GM12878 (cell line): ENCODE measurements around the gene THRA. TPM values are rescaled to one million over a fixed set of nuclear protein-coding genes. Genes with fewer than 3 reads are reported as not detected.

Experiments used
- ATF7 ChIP-seq: fragments of 450-650 bp; IDR thresholded peaks from 2 replicates; pipeline ENCODE4 v1.6.1; 2016; ENCODE audit warnings: low read depth, mild to moderate bottlenecking
- BCL11A ChIP-seq: IDR thresholded peaks from 2 replicates; pipeline ENCODE4 v1.6.1; 2011; ENCODE audit warnings: low read depth, low read length
- DPF2 ChIP-seq: fragments of 450-650 bp; IDR thresholded peaks from 2 replicates; pipeline ENCODE4 v1.6.1; 2017; ENCODE audit warnings: mild to moderate bottlenecking
- FOXK2 ChIP-seq: fragments of 450-650 bp; IDR thresholded peaks from 2 replicates; pipeline ENCODE4 v1.6.1; 2017; ENCODE audit warnings: mild to moderate bottlenecking, moderate library complexity
- NR2F1 ChIP-seq: fragments of 450-650 bp; conservative IDR thresholded peaks from 2 replicates; pipeline ENCODE4 v1.6.1; 2017; ENCODE audit warnings: mild to moderate bottlenecking
- PRDM15 ChIP-seq: fragments of 450-650 bp; formaldehyde crosslinking; IDR thresholded peaks from 2 replicates; pipeline ENCODE4 v1.4.0; 2020; ENCODE audit warnings: mild to moderate bottlenecking, moderate library complexity
- SMAD1 ChIP-seq: fragments of 450-650 bp; IDR thresholded peaks from 2 replicates; pipeline ENCODE4 v1.6.1; 2018; ENCODE audit warnings: mild to moderate bottlenecking, low read depth; ENCODE audit not compliant: partially characterized antibody
- SREBF1 ChIP-seq: IDR thresholded peaks from 2 replicates; pipeline ENCODE4 v1.6.1; 2012; ENCODE audit warnings: mild to moderate bottlenecking, low read length
- SRF ChIP-seq, 2 experiments: IDR thresholded peaks; 2 replicates each; pipeline ENCODE4 v1.6.1; 2011; ENCODE audit warnings: low read depth in 2 of 2, low read length in 2 of 2, mild to moderate bottlenecking in 1 of 2, moderate library complexity in 1 of 2
- SUZ12 ChIP-seq: fragments of 200-600 bp; sonication (generic); IDR thresholded peaks from one replicate; pipeline ENCODE4 v1.6.1; 2018; ENCODE audit warnings: antibody characterized with exemption, mild to moderate bottlenecking; ENCODE audit not compliant: unreplicated experiment
- TCF7 ChIP-seq: IDR thresholded peaks from 2 replicates; pipeline ENCODE4 v1.6.1; 2014; ENCODE audit warnings: antibody characterized with exemption, borderline replicate concordance
- ZNF217 ChIP-seq: fragments of 450-650 bp; IDR thresholded peaks from 2 replicates; pipeline ENCODE4 v1.6.1; 2017; ENCODE audit warnings: antibody characterized with exemption, mild to moderate bottlenecking
- ZNF24 ChIP-seq: fragments of 450-650 bp; IDR thresholded peaks from 2 replicates; pipeline ENCODE4 v1.6.1; 2017; ENCODE audit warnings: antibody characterized with exemption, mild to moderate bottlenecking
- ZNF592 ChIP-seq: fragments of 450-650 bp; IDR thresholded peaks from 2 replicates; pipeline ENCODE4 v1.6.1; 2017; ENCODE audit warnings: mild to moderate bottlenecking, moderate library complexity
- polyA plus RNA-seq, 11 experiments: library from polyadenylated mRNA; depleted of rRNA in 4 of 11; unstranded in 6 of 11; stranded (reverse) in 5 of 11; fragments of >200 nt; fragmentation: Nextera tagmentation in 4 of 11; fragmentation: Illumina TruSeq in 1 of 11; extraction: Ambion mirVana in 4 of 11; extraction: Trizol in 1 of 11; gene quantifications; 1 replicate in 1 of 11; 2 replicates in 10 of 11; pipeline versions ENCODE4 v1.2.1 to v1.2.3, GENCODE V29; 2011 to 2016; ENCODE audit warnings: inconsistent platforms in 2 of 11, missing spikeins in 2 of 11, low read depth in 1 of 11
- total RNA-seq, 4 experiments: library from RNA; depleted of rRNA in 3 of 4; stranded (reverse); fragments of >200 nt in 3 of 4; fragmentation: Illumina TruSeq in 1 of 4; extraction: Trizol in 1 of 4; gene quantifications; 2 replicates each; pipeline versions ENCODE4 v1.2.1 to v1.2.3, GENCODE V29; 2013 to 2021
- TF ChIP-seq, protein P1 (sequence below): fragments of 450-650 bp; formaldehyde crosslinking; IDR thresholded peaks from 2 replicates; pipeline ENCODE4 v1.4.0; 2022; ENCODE audit warnings: mild to moderate bottlenecking, moderate library complexity
- TF ChIP-seq, protein P2 (sequence below): IDR thresholded peaks from 2 replicates; pipeline ENCODE4 v1.6.1; 2011; ENCODE audit warnings: borderline replicate concordance, low read depth, mild to moderate bottlenecking, moderate library complexity, low read length; ENCODE audit not compliant: insufficient read depth, poor library complexity, severe bottlenecking

THRA gene
- total and polyA plus RNA-seq, 10 of the 15 experiments (the other 5 are each of a cell fraction or from before 2014, with no cell fraction given): 0.03 to 2.0 (median 0.64) TPM

- TF ChIP-seq ZNF592 (no peak), ZNF24 (no peak), BCL11A (no peak), SMAD1 (peak; percentile 45), ZNF217 (no peak), TCF7 (no peak), NR2F1 (peak; percentile 68), ATF7 (peak; percentile 79), PRDM15 (CRISPR knock-in tag) (no peak), SUZ12 (no peak), SREBF1 (no peak), FOXK2 (no peak), SRF (IDR thresholded peaks at IDR 0.05; ENCODE audit: low read depth in 2 of 2, low read length in 2 of 2) (no peak), DPF2 (no peak; the same call in 1 of the 2 replicates)
- TF ChIP-seq, protein P1, sequence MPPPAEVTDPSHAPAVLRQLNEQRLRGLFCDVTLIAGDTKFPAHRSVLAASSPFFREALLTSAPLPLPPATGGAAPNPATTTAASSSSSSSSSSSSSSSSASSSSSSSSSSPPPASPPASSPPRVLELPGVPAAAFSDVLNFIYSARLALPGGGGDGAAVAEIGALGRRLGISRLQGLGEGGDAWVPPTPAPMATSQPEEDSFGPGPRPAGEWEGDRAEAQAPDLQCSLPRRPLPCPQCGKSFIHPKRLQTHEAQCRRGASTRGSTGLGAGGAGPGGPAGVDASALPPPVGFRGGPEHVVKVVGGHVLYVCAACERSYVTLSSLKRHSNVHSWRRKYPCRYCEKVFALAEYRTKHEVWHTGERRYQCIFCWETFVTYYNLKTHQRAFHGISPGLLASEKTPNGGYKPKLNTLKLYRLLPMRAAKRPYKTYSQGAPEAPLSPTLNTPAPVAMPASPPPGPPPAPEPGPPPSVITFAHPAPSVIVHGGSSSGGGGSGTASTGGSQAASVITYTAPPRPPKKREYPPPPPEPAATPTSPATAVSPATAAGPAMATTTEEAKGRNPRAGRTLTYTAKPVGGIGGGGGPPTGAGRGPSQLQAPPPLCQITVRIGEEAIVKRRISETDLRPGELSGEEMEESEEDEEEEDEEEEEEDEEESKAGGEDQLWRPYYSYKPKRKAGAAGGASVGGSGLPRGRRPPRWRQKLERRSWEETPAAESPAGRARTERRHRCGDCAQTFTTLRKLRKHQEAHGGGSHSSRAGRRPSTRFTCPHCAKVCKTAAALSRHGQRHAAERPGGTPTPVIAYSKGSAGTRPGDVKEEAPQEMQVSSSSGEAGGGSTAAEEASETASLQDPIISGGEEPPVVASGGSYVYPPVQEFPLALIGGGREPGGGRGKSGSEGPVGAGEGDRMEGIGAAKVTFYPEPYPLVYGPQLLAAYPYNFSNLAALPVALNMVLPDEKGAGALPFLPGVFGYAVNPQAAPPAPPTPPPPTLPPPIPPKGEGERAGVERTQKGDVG (CRISPR knock-in tag): no peak
- TF ChIP-seq, protein P2, sequence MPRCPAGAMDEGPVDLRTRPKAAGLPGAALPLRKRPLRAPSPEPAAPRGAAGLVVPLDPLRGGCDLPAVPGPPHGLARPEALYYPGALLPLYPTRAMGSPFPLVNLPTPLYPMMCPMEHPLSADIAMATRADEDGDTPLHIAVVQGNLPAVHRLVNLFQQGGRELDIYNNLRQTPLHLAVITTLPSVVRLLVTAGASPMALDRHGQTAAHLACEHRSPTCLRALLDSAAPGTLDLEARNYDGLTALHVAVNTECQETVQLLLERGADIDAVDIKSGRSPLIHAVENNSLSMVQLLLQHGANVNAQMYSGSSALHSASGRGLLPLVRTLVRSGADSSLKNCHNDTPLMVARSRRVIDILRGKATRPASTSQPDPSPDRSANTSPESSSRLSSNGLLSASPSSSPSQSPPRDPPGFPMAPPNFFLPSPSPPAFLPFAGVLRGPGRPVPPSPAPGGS: peak; percentile 46
Measured at GRCh38 chr17:40095944-40096791, 33.4 kb downstream of the THRA start (continued).
